Stimulated activated CD4-positive, alpha-beta T cell treated with anti-CD3 and anti-CD28 coated beads, Interleukin-2, amount 100 ng/mL, for 24 hours (primary cell): Measurements from ENCODE around the gene FAT2.
A peak's percentile ranks its signal among the peaks of the same experiment; 100 is the strongest.

Experiments used
- DNase-seq, 2 donors: peaks; one replicate each; pipeline ENCODE4 v3.0.0-alpha.2; 2020

The FAT2 gene, protein sequence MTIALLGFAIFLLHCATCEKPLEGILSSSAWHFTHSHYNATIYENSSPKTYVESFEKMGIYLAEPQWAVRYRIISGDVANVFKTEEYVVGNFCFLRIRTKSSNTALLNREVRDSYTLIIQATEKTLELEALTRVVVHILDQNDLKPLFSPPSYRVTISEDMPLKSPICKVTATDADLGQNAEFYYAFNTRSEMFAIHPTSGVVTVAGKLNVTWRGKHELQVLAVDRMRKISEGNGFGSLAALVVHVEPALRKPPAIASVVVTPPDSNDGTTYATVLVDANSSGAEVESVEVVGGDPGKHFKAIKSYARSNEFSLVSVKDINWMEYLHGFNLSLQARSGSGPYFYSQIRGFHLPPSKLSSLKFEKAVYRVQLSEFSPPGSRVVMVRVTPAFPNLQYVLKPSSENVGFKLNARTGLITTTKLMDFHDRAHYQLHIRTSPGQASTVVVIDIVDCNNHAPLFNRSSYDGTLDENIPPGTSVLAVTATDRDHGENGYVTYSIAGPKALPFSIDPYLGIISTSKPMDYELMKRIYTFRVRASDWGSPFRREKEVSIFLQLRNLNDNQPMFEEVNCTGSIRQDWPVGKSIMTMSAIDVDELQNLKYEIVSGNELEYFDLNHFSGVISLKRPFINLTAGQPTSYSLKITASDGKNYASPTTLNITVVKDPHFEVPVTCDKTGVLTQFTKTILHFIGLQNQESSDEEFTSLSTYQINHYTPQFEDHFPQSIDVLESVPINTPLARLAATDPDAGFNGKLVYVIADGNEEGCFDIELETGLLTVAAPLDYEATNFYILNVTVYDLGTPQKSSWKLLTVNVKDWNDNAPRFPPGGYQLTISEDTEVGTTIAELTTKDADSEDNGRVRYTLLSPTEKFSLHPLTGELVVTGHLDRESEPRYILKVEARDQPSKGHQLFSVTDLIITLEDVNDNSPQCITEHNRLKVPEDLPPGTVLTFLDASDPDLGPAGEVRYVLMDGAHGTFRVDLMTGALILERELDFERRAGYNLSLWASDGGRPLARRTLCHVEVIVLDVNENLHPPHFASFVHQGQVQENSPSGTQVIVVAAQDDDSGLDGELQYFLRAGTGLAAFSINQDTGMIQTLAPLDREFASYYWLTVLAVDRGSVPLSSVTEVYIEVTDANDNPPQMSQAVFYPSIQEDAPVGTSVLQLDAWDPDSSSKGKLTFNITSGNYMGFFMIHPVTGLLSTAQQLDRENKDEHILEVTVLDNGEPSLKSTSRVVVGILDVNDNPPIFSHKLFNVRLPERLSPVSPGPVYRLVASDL (N-terminal part only)

GRCh38 chr5:151591144-151591819, at the start of gene FAT2:
Gene FAT2, minus strand, starts transcription at chr5:151591331. Its CDS starts 22,400 bp downstream, at chr5:151568931.
- no peak for DNase-seq

- no peak for DNase-seq
Observed at GRCh38 chr5:151638619-151639018, 47.5 kb upstream of the FAT2 start.

- DNase-seq = no peak
Observed at GRCh38 chr5:151637676-151638075, 46.5 kb upstream of the FAT2 start.

- no peak for DNase-seq
Observed at GRCh38 chr5:151633892-151634291, 42.8 kb upstream of the FAT2 start.

- no peak for DNase-seq
Observed at GRCh38 chr5:151632941-151633340, 41.8 kb upstream of the FAT2 start.

GRCh38 chr5:151632524-151632923, 41.4 kb upstream of the FAT2 start:
- no peak for DNase-seq

GRCh38 chr5:151631941-151632340, 40.8 kb upstream of the FAT2 start:
- no peak for DNase-seq

- no peak for DNase-seq
Observed at GRCh38 chr5:151630088-151630487, 39.0 kb upstream of the FAT2 start.

DNA sequence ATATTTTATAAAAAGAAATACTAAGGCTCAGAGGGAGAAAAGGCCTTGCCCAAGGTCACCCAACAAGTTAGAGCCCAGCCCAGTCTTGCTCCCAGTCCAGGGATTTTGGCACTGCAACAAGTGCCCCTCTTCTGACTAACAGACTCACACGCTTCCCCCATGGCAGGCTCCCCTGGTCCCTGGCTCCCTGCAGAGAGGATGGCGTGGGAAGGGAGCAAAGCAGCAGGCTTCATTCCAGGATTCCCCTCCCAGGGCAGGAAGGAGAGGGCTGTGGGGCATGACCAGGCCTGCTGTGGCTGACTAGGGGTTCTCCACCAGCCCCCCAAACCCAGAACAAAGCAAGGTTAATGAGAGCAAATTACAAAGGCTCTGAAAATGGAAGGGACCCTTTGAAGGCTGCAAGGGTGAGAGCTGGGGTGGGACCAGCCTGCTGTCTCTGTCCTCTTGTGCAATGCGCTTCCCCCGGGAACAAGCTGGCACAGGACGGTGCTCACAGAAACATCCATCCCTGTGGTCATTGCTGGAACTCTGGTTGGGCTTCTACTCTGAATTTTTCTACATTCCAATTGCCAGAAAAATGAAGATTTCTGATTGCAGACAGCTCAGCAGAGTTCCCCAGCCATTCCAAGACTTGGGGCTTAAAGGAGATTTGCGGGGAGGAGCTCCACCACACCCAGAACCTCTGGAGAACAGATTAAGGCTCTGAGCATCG, 37.1 kb upstream of the FAT2 start:
- no peak for DNase-seq

GRCh38 chr5:151627650-151628049, 36.5 kb upstream of the FAT2 start:
- DNase-seq = no peak

DNA sequence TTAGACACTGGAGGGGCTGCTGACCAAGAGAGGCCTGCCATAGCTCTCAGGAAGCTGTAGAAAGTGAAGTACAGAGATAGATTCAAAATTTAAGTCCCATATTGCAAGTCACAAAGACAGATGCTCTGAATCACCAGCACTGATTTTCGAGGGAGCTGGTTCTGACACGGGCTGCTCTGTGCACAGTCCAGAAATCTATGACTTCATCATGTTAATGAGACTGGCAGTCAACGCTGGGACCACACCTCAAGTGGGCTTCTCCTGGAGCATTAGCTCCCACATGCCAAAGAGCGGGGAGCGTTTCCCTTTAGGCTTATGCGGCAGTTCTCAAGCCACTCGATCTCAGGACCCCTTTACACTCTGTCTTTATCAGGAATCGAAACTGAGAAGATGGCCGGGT, 34.2 kb upstream of the FAT2 start:
- DNase-seq = no peak

DNA sequence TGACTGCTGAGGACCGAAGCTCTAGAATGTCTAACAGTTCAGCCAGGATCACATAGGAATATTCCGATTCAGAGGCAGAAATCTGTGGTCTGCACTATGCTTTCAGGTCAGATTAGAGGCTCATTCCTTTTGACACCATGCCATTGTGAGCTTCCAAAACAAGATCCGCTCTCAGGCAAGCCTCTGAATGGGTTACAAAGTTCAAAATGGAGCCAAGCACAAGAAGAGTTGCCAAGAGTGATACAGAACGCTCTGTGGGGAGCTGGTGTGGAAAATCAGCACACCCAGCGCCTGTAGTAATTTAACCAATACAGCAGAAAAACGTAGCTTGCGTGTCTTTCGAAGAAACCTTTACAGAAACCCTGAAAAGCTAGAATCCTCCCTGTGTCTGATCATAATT, 33.3 kb upstream of the FAT2 start:
- no peak for DNase-seq

GRCh38 chr5:151622367-151623088, 31.4 kb upstream of the FAT2 start:
- DNase-seq = no peak

GRCh38 chr5:151620461-151620840, 29.3 kb upstream of the FAT2 start:
- DNase-seq = no peak

DNA sequence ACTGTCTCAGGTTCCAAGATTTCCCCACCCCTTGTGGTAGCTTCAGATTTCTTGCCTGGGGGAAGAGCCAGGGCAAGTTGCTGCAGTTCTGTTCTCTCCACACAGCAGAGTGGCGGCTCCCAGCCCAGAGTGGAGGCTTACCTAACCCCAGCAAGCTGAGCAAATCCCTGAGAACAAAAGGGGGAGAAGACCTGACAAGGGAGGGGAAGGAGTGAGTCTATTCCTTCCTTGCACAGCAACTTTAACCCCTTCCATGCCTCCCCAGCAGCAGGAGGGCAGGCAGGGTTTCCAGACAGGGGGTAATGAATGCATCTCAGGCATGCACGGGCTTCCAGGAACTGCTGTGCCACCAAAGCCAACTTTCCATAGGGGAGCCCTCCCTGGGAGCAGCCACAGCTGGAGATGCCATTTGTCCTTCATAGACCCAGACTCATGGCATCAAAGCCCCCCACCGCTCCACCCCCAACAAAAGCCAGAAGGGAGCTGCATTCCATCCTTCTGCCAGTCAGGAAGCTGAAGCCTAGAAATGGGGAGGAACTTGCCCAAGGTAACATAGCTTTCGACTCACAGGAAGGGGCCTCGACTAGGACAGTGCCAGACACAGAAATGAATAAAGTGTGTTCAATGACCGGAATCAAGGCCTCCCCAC, 28.8 kb upstream of the FAT2 start:
- DNase-seq = no peak

DNA sequence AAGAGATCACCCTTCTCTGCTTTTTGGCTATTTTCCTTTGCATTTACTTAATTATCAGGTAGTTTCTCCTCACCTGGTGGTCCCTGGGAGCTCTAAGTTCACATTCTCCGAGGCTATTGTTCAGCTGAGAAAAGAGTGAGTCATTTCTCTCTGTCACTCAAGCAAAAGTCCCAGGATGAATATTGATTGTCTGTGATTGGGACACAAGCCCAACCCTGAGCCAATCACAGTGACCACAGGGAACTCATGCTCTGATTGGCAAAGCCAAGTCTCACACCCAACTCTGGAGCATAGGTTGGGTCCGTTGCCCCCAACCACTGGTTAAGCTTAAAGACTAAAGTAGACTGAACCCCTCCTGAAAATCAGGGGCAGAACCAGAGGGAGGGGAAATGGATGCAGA, 27.8 kb upstream of the FAT2 start:
- DNase-seq = no peak

- DNase-seq = no peak
Observed at GRCh38 chr5:151617841-151618710, 26.9 kb upstream of the FAT2 start.

DNA sequence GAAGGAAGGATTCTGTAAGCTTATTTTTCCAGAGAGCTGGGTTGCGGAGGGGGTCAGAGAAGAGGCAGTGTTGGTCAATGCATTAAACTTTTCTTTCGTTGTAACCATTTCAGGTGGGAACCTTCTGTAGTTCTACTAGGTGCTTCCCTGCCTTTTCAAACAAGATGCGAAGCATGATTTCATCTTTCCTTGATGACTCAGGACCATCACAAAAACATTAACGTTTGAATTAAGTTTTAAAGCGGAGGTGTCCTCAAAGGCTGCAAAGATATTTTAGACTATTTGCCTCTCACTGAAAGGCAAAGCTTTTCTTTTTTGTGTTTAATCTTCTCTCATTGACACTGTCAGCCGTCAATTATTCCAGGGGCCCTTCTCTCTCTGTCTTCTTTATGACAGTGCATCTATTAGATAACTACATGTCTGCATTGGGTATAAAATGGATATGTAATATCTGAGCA, 26.3 kb upstream of the FAT2 start:
- no peak for DNase-seq

GRCh38 chr5:151615431-151615830, 24.3 kb upstream of the FAT2 start:
- DNase-seq = peak in 1 of 2 donors; percentile 18

GRCh38 chr5:151614565-151614964, 23.4 kb upstream of the FAT2 start:
- no peak for DNase-seq
